Left lung (tissue), 10 donors: Measurements from ENCODE around the gene GALNTL6. TPM values are rescaled to one million over a fixed set of nuclear protein-coding genes. Genes with fewer than 3 reads are reported as not detected.

Experiments used
- ATAC-seq: fragments of 200-7000 bp; cut with Tn5 transposase; one replicate; pipeline ENCODE4 v1.9.1; 2020; ENCODE audit warnings: moderate library complexity
- DNase-seq, 4 donors: peaks; one replicate each; pipeline ENCODE4 v3.0.0-alpha.2; 2013 to 2020
- H3K27ac ChIP-seq, 2 donors: fragments of 200-600 bp; sonication (generic) in 1 of 2; one replicate each; pipeline versions ENCODE4 v1.5.0 to v1.8.0; 2020 to 2021
- H3K27me3 ChIP-seq, 2 donors: fragments of 200-600 bp; sonication (generic) in 1 of 2; one replicate each; pipeline versions ENCODE4 v1.5.0 to v1.8.0; 2020 to 2021
- H3K36me3 ChIP-seq, 2 donors: fragments of 200-600 bp; sonication (generic) in 1 of 2; one replicate each; pipeline versions ENCODE4 v1.5.0 to v1.8.0; 2020 to 2021
- H3K4me1 ChIP-seq, 2 donors: fragments of 200-600 bp; one replicate each; pipeline ENCODE4 v1.8.0; 2021
- H3K4me3 ChIP-seq, 2 donors: fragments of 200-600 bp; sonication (generic) in 1 of 2; one replicate each; pipeline versions ENCODE4 v1.5.0 to v1.8.0; 2020 to 2021; ENCODE audit warnings: mild to moderate bottlenecking in 1 of 2
- H3K9me3 ChIP-seq, 2 donors: fragments of 200-600 bp; sonication (generic) in 1 of 2; one replicate each; pipeline versions ENCODE4 v1.5.0 to v1.8.0; 2020 to 2021
- CTCF ChIP-seq, 2 donors: fragments of 200-600 bp; sonication (generic) in 1 of 2; IDR thresholded peaks; one replicate each; pipeline versions ENCODE4 v1.5.0 to v1.8.0; 2021; ENCODE audit warnings: antibody characterized with exemption in 2 of 2
- intact Hi-C, 2 donors: fragments of 100-400 bp; cut with DNase I; formaldehyde crosslinking; loops; one replicate each; pipeline versions ENCODE4 v1.11.2 to v1.14.2; 2022
- polyA plus RNA-seq, 6 donors: library from polyadenylated mRNA; unstranded; fragments of 120-200 nt; gene quantifications; one replicate each; pipeline ENCODE4 v1.2.1, GENCODE V29; 2013; ENCODE audit not compliant: insufficient read length in 6 of 6
- total RNA-seq, 2 donors: library from RNA; stranded (reverse); fragmentation: NEBNext Ultra II Directional; extraction: Animal tissue kit (Norgen Biotek cat#: 25700); gene quantifications; one replicate each; pipeline ENCODE4 v1.2.1, GENCODE V29; 2021
- donor health status: DM: no; HTN: yes; CAD: no.
- donor health status: DM: no; HTN: no; CAD: no.

Gene GALNTL6
- total and polyA plus RNA-seq, 8 donors: 0.11 to 0.16 (median 0.13) TPM; not detected in 5

DNA sequence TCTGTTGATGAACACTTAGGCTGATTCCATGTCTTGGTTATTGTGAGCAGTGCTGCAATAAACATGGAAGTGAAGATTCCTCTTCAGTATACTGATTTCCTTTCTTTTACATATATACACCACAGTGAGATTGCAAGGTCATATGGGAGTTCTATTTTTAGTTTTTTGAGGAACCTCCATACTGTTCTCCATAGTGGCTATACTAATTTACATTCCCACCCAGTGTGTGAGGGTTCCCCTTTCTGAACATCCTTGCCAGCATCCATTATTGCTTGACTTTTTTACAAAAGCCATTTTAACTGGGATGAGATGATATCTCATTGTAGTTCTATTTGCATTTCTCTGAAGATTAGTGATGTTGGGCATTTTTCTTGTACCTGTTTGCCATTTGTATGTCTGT is 1274.9 kb downstream of the GALNTL6 start:
- intact Hi-C loops: no loop called here
- TF ChIP-seq CTCF (IDR thresholded peaks at IDR 0.05): no peak
- DNase-seq: no peak

More for the DNA sequence above, 1274.9 kb downstream of the GALNTL6 start:
- Histone ChIP-seq H3K36me3 (no peaks in the 10 kb centered on the region), H3K27ac (no peak overlapping the region), H3K27me3 (no peaks in the 10 kb centered on the region), H3K4me3 (no peak overlapping the region), H3K4me1 (no peaks in the 10 kb centered on the region), H3K9me3 (no peaks in the 10 kb centered on the region)
- no peak for ATAC-seq
